GOT3 (cell line): Measurements from ENCODE around the gene CDKN2B-AS1.

Source experiments
- DNase-seq: peaks from one replicate; lab custom pipeline; 2025; ENCODE audit warnings: mixed read lengths; lab: John Stamatoyannopoulos, UW

The CDKN2B-AS1 gene

DNA sequence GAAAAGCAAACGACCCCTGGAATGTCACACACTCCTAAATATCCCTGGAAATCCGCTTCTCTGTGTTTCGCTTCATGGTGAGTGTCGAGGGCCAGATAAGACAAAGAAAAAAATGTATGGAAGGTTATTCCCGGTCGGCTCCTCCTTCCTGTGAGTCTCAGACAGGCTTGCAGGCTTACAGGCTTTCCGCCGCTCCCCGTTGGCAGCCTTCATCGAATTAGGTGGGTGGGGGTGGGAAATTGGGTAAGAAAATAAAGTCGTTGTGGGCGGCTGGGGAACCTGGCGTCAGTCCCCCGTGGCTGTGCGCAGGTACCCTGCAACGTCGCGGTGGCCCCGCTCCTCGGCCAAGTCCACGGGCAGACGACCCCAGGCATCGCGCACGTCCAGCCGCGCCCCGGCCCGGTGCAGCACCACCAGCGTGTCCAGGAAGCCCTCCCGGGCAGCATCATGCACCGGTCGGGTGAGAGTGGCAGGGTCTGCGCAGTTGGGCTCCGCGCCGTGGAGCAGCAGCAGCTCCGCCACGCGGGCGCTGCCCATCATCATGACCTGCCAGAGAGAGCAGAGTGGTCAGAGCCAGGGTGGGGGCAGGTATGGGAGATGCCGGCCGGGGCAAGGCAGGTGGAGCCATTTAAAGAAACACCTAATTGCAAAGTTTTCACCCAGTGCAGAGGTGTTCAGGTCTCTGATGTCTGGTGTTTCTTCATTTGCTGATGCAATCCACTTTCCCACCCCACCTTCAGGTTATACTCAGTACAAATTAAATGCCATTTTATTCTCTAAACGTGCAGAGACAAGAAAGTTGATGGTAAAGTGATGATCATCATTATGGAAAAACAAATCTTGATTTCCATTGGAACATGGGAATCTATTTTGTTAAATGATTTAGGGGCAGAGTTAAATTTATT, 11.4 kb downstream of the CDKN2B-AS1 start:
- DNase-seq = no peak

- DNase-seq = no peak
Observed at GRCh38 chr9:22008384-22008716, 13.8 kb downstream of the CDKN2B-AS1 start.

- peak; percentile 74 for DNase-seq
Observed at GRCh38 chr9:22008717-22009505, 14.3 kb downstream of the CDKN2B-AS1 start, which contains the start of gene CDKN2B. TSS of gene CDKN2B (minus strand) at chr9:22009305. CDS start at chr9:22008953, 352 bp downstream.

DNA sequence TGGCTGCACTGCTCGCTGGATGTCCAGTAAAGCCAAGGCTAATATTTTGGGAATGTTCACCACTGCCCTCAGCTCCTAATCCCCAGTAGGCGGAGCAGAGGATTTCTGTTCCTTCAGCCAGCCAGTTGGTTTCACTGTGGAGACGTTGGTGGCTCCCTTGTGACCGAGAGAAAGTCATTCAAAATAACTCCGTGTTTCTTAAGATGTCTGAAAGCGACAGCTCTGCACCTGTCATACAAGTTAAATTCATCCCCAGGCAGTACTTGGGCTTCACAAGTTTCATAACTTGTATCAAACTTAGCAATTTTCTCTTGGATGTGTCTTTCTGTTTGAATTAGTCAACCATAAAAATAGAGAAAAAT, 14.9 kb downstream of the CDKN2B-AS1 start:
- DNase-seq = no peak

- no peak for DNase-seq
Observed at GRCh38 chr9:22010866-22011625, 16.5 kb downstream of the CDKN2B-AS1 start.

GRCh38 chr9:22022396-22022795, 27.8 kb downstream of the CDKN2B-AS1 start:
- DNase-seq = no peak

DNA sequence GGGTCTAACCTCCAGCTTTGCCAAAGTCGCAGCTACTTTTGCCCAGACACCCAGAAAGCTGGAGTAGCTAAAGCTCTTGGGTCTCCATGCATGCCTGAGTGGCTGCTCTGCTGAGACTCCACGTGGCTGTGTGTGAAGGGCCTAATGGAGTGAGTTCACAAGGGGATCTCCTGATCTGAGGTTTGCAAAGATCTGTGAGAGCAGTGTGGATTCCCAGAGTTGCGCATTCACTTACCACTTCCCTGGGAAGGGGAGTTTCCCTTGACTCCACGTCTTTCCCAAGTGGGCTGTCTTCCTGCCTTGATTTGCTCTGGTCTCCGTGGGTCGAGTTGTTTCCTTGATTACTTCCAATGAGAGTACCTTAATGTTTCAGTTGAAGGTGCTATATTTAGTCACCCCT, 32.1 kb downstream of the CDKN2B-AS1 start:
- DNase-seq = no peak

DNA sequence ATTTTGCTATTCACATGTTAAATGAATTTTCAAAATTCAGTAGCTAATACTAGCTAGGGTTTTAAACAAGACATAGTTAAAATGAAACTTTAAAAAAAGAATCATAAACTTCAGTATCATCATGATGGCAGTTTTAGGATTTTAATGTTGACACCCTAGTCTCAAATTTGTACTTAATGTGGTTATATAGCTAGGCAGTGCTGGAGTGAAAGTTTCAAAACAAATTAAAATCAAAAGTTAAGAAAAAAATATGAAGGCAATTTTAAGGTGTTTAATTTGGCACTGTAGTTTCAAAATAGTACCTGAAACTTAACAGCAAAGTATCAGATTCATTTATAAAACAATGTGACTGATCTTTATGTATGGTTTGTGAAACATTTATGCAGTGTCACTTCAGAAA, 33.8 kb downstream of the CDKN2B-AS1 start:
- no peak for DNase-seq

- no peak for DNase-seq
Observed at GRCh38 chr9:22029231-22029630, 34.6 kb downstream of the CDKN2B-AS1 start.

- DNase-seq = no peak
Observed at GRCh38 chr9:22030101-22030598, 35.6 kb downstream of the CDKN2B-AS1 start.

- DNase-seq = no peak
Observed at GRCh38 chr9:22031655-22032411, 37.2 kb downstream of the CDKN2B-AS1 start.

- DNase-seq = no peak
Observed at GRCh38 chr9:22033012-22033630, 38.5 kb downstream of the CDKN2B-AS1 start.

DNA sequence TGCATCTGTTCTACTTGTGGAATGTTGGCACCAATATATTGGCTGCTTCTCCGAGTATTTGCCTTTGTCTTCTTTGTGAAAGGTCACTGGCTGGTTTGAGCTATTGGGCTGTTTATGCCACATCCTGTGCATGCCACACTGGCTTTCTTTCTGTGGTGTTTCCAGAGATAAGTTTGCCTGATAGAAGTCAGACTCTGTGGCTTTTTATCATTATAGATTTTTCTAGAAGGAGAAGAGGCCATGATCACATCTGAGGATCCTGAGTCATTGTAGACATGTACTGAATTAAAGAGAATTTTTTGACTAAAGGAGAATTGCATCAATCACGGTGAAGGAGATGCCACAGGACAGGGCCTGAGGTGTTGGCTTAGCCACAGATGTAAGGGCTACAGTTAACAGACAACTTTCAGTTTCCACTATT, 41.0 kb downstream of the CDKN2B-AS1 start:
- no peak for DNase-seq

DNA sequence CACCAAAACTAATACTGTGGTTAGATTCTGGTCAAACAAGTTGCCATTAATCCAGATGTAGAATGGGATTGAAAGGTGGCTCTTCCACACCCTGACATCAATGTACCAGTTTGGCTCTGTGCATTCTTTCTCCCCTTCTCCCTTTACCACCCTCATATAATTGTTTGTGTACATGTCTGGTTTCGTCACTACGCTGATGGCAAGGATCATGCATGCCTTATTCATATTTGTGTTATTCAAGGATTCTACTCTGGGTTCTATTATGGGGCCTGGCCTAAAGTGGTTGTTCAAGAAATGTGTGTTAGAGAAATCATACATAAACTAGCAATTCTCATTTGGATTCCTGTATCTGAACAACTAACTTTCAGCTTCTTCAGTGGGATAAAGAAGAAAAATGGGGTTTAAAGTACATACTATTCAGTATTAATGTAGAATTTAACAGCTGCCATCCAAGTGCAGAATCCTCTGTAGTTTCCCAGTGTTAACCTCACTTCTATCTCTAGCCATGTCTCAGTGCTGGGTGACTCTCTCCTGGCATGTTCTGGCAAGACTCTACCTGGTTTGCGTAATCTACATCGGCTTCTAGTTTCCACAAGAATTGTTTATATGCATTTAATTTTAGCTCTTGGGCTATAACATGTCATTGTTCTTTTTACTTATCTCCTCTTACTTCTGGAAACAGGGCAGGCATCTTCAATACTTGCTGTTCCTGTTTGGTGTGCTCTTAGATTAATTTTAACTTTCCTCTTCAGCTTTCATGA, 42.5 kb downstream of the CDKN2B-AS1 start:
- no peak for DNase-seq

DNA sequence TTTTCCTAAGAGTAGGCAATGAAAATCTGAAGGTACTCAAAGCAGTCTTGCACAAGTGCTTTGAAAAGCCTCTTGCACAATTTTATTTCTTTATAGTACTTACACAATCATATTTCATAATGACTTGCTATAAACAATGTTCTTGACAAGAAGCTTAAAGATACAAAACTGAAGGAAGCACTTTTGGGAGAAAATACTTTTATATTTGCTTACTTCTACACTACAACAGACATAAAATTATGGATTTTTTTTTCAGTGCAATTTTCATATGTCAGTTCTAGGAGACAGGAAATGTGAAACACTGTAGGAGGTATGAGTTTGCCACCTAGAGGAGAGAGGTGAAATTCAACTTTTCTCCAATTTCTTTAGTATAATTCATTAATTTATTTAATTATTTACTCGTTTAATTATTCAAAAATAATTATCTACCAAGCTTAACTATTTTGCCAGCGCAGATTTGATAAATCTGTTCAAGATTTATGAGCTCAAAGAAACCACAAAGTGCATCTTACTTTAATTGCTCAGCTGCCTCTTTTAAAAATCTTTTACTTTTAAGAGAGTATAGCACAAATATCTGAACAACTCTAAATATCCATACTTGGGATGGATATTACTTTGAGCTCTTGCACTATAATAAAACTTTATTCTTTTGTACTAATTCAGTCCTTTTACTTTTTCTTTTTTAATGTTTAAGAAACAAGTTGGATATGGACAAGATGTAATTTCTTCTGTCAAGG, 43.5 kb downstream of the CDKN2B-AS1 start:
- DNase-seq = no peak

DNA sequence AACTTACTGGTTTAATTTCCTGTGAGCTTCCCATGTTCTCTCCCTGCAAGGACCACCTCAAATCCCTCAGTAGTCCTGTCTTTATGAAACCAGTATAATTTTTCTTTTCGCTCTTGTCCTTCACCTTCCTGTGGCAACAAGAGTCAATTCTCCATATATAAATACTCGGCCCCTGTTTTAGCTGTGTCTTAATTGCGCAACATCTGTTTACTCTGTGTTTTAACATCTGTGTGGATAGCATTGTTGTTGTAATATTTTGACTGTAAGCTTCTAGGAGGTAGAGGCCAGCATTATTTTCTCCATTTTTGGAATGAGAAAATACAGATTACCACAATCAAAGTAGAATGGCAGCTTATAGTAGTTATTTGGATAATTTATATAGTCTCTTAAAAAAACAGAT, 44.7 kb downstream of the CDKN2B-AS1 start:
- no peak for DNase-seq

DNA sequence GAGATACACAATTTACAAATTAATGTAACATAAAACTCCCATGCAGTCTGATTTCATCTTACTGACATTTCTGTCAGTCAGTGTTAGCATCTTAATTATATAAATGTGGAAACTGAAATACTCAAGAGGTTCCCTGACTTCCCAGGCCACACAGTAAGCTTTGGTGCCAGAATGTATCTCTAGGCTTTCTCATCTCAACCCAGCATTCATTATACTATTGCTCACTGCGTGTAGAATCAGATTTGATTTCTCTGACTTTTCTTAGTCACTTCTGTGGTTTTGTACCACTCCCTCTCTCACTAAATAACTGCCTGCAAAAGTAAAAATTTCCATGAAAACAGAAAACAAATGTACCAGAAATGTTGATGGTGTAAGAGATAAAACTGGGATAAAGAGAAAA, 46.2 kb downstream of the CDKN2B-AS1 start:
- DNase-seq = no peak

- no peak for DNase-seq
Observed at GRCh38 chr9:22041344-22041743, 46.8 kb downstream of the CDKN2B-AS1 start.

DNA sequence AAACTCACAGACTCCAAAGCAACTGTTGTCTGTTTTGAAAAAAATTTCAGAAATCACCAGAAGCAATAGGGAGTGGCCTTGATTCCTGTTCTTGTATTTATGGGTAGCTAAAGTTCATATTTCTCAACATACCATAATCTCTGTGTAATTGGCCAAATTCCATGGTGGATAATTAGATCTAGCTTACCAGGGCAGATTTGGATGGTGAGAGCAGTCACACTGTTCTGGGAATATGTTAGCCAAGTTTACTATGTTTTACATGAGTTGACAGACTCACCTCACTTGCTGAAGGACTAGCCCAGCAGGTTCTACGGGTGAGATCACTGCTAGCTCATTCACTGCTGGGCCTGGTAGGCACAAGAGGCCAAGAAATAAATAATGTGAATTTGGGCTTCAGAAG, 47.2 kb downstream of the CDKN2B-AS1 start:
- DNase-seq = no peak

DNA sequence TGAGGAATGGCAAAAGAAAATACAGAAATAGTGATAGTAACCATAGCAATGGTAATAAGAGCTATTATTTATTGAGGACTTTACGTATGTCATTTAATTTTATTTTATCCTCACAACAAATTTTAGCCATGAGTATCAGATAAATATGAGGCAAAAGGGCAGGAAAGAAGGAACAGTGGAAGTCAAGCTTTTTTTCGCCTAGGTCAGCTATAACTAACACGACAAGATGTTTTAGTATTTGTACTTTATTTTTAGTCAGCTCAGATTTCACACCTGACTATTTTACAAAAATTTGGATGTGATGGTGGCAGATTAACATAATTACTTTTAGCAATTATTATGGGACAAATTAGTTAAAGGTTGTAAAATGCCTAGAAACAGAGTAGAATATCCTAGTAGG, 49.3 kb downstream of the CDKN2B-AS1 start:
- DNase-seq = no peak
